Sigmoid colon (tissue), 7 donors: Measurements from ENCODE around the gene CACNA1C. TPM values are rescaled to one million over a fixed set of nuclear protein-coding genes. Genes with fewer than 3 reads are reported as not detected.

Experiments used
- DNase-seq: peaks from one replicate; pipeline ENCODE4 v3.0.0-alpha.2; 2019
- H3K27ac ChIP-seq, 4 donors: fragments of 200-600 bp; sonication (generic); one replicate each; pipeline ENCODE4 v1.5.1; 2016 to 2019; ENCODE audit warnings: mild to moderate bottlenecking in 1 of 4
- H3K27me3 ChIP-seq, 3 donors: fragments of 200-600 bp; sonication (generic); one replicate each; pipeline ENCODE4 v1.5.1; 2019; ENCODE audit warnings: mild to moderate bottlenecking in 1 of 3
- H3K36me3 ChIP-seq, 4 donors: fragments of 200-600 bp; sonication (generic); one replicate each; pipeline ENCODE4 v1.5.1; 2016 to 2019
- H3K4me1 ChIP-seq, 4 donors: fragments of 200-600 bp; sonication (generic); one replicate each; pipeline ENCODE4 v1.5.1; 2017 to 2019
- H3K4me3 ChIP-seq, 4 donors: fragments of 200-600 bp; sonication (generic); one replicate each; pipeline ENCODE4 v1.5.1; 2017 to 2019; ENCODE audit warnings: mild to moderate bottlenecking in 2 of 4, moderate library complexity in 1 of 4
- H3K9me3 ChIP-seq, 4 donors: fragments of 200-600 bp in 3 of 4; sonication (generic) in 3 of 4; one replicate each; pipeline versions ENCODE4 v1.5.1 to v1.6.1; 2013 to 2019
- CTCF ChIP-seq, 4 experiments: fragments of 450-650 bp in 3 of 4; fragments of 200-600 bp in 1 of 4; IDR thresholded peaks; one replicate each; pipeline ENCODE4 v1.5.1; 2016 to 2019; ENCODE audit warnings: antibody characterized with exemption in 4 of 4, mild to moderate bottlenecking in 3 of 4, moderate library complexity in 2 of 4
- EP300 ChIP-seq, 4 donors: sonication (generic); formaldehyde crosslinking; IDR thresholded peaks; one replicate each; pipeline ENCODE4 v1.6.1; 2017; ENCODE audit warnings: antibody characterized with exemption in 4 of 4
- POLR2A ChIP-seq, 2 donors: fragments of 450-650 bp; IDR thresholded peaks; one replicate each; pipeline ENCODE4 v1.6.1; 2016; ENCODE audit warnings: antibody characterized with exemption in 2 of 2, mild to moderate bottlenecking in 2 of 2, moderate library complexity in 2 of 2
- POLR2AphosphoS5 ChIP-seq, 4 donors: sonication (generic); formaldehyde crosslinking; IDR thresholded peaks; one replicate each; pipeline ENCODE4 v1.6.1; 2017; ENCODE audit warnings: antibody characterized with exemption in 4 of 4
- WGBS, 2 donors: extraction: QIAGEN DNeasy Blood & Tissue Kit; methylation state at CpG; one replicate each; pipeline ENCODE4 v1.1.7; 2013; 5-methylcytosine and 5-hydroxymethylcytosine counted together
- intact Hi-C: fragments of 100-400 bp; cut with DNase I; formaldehyde crosslinking; loops from one replicate; pipeline ENCODE4 v1.15.1; 2023
- polyA plus RNA-seq, 3 donors: library from polyadenylated mRNA; stranded (reverse); fragments of 200-250 nt; gene quantifications; one replicate each; pipeline ENCODE4 v1.2.3, GENCODE V29; 2013
- total RNA-seq, 4 donors: library from RNA; depleted of rRNA; stranded (reverse); fragments of >200 nt; gene quantifications; one replicate each; pipeline ENCODE4 v1.1.0, GENCODE V29; 2016
- donor health status: healthy with polysubstance abuse.
- donor health status: Bipolar disorder and iron deficiency.
- donor health status: healthy.

CACNA1C gene
- total and polyA plus RNA-seq, 7 donors = 0.46 to 213 (median 62.0) TPM

GRCh38 chr12:2417481-2418160 lies 364.8 kb downstream of the CACNA1C start:
- peak; percentile 48 for DNase-seq
- intact Hi-C loops = no loop called here
- no peaks in the 10 kb centered on the region for H3K9me3 ChIP-seq
- WGBS, 2 donors = 92 to 94% methylated on average over 10 of the region's 10 CpGs
- H3K36me3 ChIP-seq = no peaks in the 10 kb centered on the region
- H3K27ac ChIP-seq = peak overlapping the region in 3 of 4 donors; percentile 23 to 94 (median 86)
- no peaks in the 10 kb centered on the region for H3K27me3 ChIP-seq
- TF ChIP-seq POLR2AphosphoS5 (IDR thresholded peaks at IDR 0.05) (no peak), CTCF (IDR thresholded peaks at IDR 0.05) (no peak), EP300 (IDR thresholded peaks at IDR 0.05) (no peak), POLR2A (IDR thresholded peaks at IDR 0.05) (no peak)
- peaks cover 0 to 81% (median 58%) of the 10 kb centered on the region in 4 donors for H3K4me1 ChIP-seq
- no peak overlapping the region for H3K4me3 ChIP-seq

GRCh38 chr12:2418579-2418978 lies 365.8 kb downstream of the CACNA1C start:
- DNase-seq = peak; percentile 46
- H3K4me1 ChIP-seq = peaks cover 0 to 88% (median 60%) of the 10 kb centered on the region in 4 donors
- H3K27me3 ChIP-seq = no peaks in the 10 kb centered on the region
- intact Hi-C loops = no loop called here
- no peak overlapping the region for H3K4me3 ChIP-seq
- H3K27ac ChIP-seq = peak overlapping the region in 3 of 4 donors; percentile 23 to 94 (median 86)
- no peaks in the 10 kb centered on the region for H3K36me3 ChIP-seq
- TF ChIP-seq POLR2A (IDR thresholded peaks at IDR 0.05) (no peak), CTCF (IDR thresholded peaks at IDR 0.05) (no peak), EP300 (IDR thresholded peaks at IDR 0.05) (no peak), POLR2AphosphoS5 (IDR thresholded peaks at IDR 0.05) (no peak)
- WGBS, 2 donors = 89 to 92% methylated on average over 2 of the region's 2 CpGs
- no peaks in the 10 kb centered on the region for H3K9me3 ChIP-seq

GRCh38 chr12:2422591-2422990 lies 369.8 kb downstream of the CACNA1C start:
- Histone ChIP-seq H3K27ac (peak overlapping the region in 3 of 4 donors; percentile 86 to 94 (median 86)), H3K27me3 (no peaks in the 10 kb centered on the region), H3K4me1 (peaks cover 0 to 62% (median 40%) of the 10 kb centered on the region in 4 donors), H3K4me3 (no peak overlapping the region), H3K9me3 (no peaks in the 10 kb centered on the region), H3K36me3 (no peaks in the 10 kb centered on the region)
- DNase-seq = no peak
- intact Hi-C loops = loop anchor here (10.0 kb wide), 1 partner anchor 368 kb away; the partner anchor contains the start of gene CACNA1C
- WGBS, 2 donors = 50 to 67% methylated on average over 8 of the region's 8 CpGs
- TF ChIP-seq CTCF (IDR thresholded peaks at IDR 0.05) (no peak), EP300 (IDR thresholded peaks at IDR 0.05) (no peak), POLR2AphosphoS5 (IDR thresholded peaks at IDR 0.05) (no peak), POLR2A (IDR thresholded peaks at IDR 0.05) (no peak)

- Histone ChIP-seq H3K4me3 (no peak overlapping the region), H3K27ac (peak overlapping the region in 3 of 4 donors; percentile 86 to 94 (median 86)), H3K9me3 (no peaks in the 10 kb centered on the region), H3K27me3 (no peaks in the 10 kb centered on the region), H3K36me3 (no peaks in the 10 kb centered on the region), H3K4me1 (peaks cover 0 to 73% (median 61%) of the 10 kb centered on the region in 4 donors)
- peak; percentile 80 for DNase-seq
- intact Hi-C loops = loop anchor here (10.0 kb wide), 1 partner anchor 374 kb away; the partner anchor contains the start of gene CACNA1C
- WGBS, 2 donors = 80 to 89% methylated on average over 4 of the region's 4 CpGs
- TF ChIP-seq CTCF (IDR thresholded peaks at IDR 0.05) (no peak), POLR2AphosphoS5 (IDR thresholded peaks at IDR 0.05) (peak; percentile 26 to 76 (median 68)), EP300 (IDR thresholded peaks at IDR 0.05) (peak in 3 of 4 donors; percentile 51 to 92 (median 74))
Observed at GRCh38 chr12:2429032-2429431, 376.2 kb downstream of the CACNA1C start.
